Measurements from ENCODE around the gene NADK.
"Not testable (repeated sequence)": the region's sequence is repeated elsewhere in the genome, so short reads cannot be mapped to it uniquely, and the experiment has no call there.

Gene NADK

GRCh38 chr1:1704284-1704957 lies 73.8 kb downstream of the NADK start:
- not testable (repeated sequence) for DNase-seq (ENCODE audit: low read depth)

GRCh38 chr1:1703796-1704195 lies 74.5 kb downstream of the NADK start:
- DNase-seq (ENCODE audit: low read depth): no peak

- not testable (repeated sequence) for DNase-seq (ENCODE audit: low read depth)
These were observed 75.8 kb downstream of the NADK start for GRCh38 chr1:1702506-1702905.

Measured in stimulated activated CD4-positive, alpha-beta T cell treated with anti-CD3 and anti-CD28 coated beads, Interleukin-2, amount 100 ng/mL, for 4 hours (primary cell).